CD4-positive, alpha-beta memory T cell (primary cell): Measurements from ENCODE around the gene ZNF281. TPM values are rescaled to one million over a fixed set of nuclear protein-coding genes. Genes with fewer than 3 reads are reported as not detected.

Source experiments
- CTCF ChIA-PET: fragments of 350-600 bp; sonication (Branson Sonifier 250); formaldehyde crosslinking; loops from one replicate; lab custom pipeline; 2021; ENCODE audit warnings: inconsistent platforms; ENCODE audit not compliant: partially characterized antibody; lab: Charles Lee
- POLR2A ChIA-PET: fragments of 350-600 bp; sonication (Branson Sonifier 250); formaldehyde crosslinking; loops from one replicate; lab custom pipeline; 2021; ENCODE audit not compliant: partially characterized antibody; lab: Charles Lee
- DNase-seq, 5 donors: peaks; one replicate each; pipeline versions ENCODE4 v3.0.0 to v3.0.0-alpha.2; 2020 to 2022; ENCODE audit warnings: mixed read lengths in 1 of 5
- H3K27ac ChIP-seq: one replicate; pipeline ENCODE4 v1.7.0; 2013; ENCODE audit warnings: low read depth, low read length
- H3K27me3 ChIP-seq: 2 replicates; pipeline ENCODE4 v1.7.0; 2013; ENCODE audit warnings: mild to moderate bottlenecking, low read length, moderate library complexity; ENCODE audit not compliant: insufficient read depth
- H3K36me3 ChIP-seq: 2 replicates; pipeline ENCODE4 v1.7.0; 2013; ENCODE audit warnings: mild to moderate bottlenecking, low read length, moderate library complexity; ENCODE audit not compliant: insufficient read depth
- H3K4me1 ChIP-seq: 2 replicates; pipeline ENCODE4 v1.7.0; 2013; ENCODE audit warnings: mild to moderate bottlenecking, low read length, moderate library complexity; ENCODE audit not compliant: insufficient read depth
- H3K4me3 ChIP-seq, 2 donors: one replicate each; pipeline ENCODE4 v1.7.0; 2013; ENCODE audit warnings: low read length in 2 of 2, mild to moderate bottlenecking in 1 of 2
- H3K9me3 ChIP-seq, 2 donors: one replicate each; pipeline ENCODE4 v1.7.0; 2013; ENCODE audit warnings: low read length in 2 of 2, control low read depth in 1 of 2; ENCODE audit not compliant: control insufficient read depth in 1 of 2
- H3K27ac Mint-ChIP-seq, 7 donors: one replicate each; pipeline ENCODE4 v1.8.0; 2020 to 2021; ENCODE audit warnings: mixed read lengths in 7 of 7, mild to moderate bottlenecking in 6 of 7, inconsistent platforms in 3 of 7, moderate library complexity in 3 of 7
- H3K27me3 Mint-ChIP-seq, 2 donors: one replicate each; pipeline ENCODE4 v1.8.0; 2020 to 2021; ENCODE audit warnings: mixed read lengths in 2 of 2
- H3K36me3 Mint-ChIP-seq, 2 donors: one replicate each; pipeline ENCODE4 v1.8.0; 2020 to 2021; ENCODE audit warnings: mixed read lengths in 2 of 2, inconsistent platforms in 1 of 2, mild to moderate bottlenecking in 1 of 2
- H3K4me1 Mint-ChIP-seq, 4 donors: one replicate each; pipeline ENCODE4 v1.8.0; 2020 to 2021; ENCODE audit warnings: mixed read lengths in 4 of 4, mild to moderate bottlenecking in 1 of 4
- H3K4me3 Mint-ChIP-seq, 8 donors: one replicate each; pipeline ENCODE4 v1.8.0; 2020 to 2021; ENCODE audit warnings: mixed read lengths in 8 of 8, mild to moderate bottlenecking in 7 of 8, moderate library complexity in 6 of 8, inconsistent platforms in 3 of 8
- H3K9me3 Mint-ChIP-seq, 8 donors: one replicate each; pipeline ENCODE4 v1.8.0; 2020 to 2021; ENCODE audit warnings: mixed read lengths in 8 of 8, mild to moderate bottlenecking in 5 of 8, inconsistent platforms in 3 of 8, moderate library complexity in 1 of 8
- intact Hi-C: fragments of 100-400 bp; cut with micrococcal nuclease; formaldehyde crosslinking; loops from one replicate; pipeline ENCODE4 v1.15.1; 2023
- polyA plus RNA-seq, 2 donors: library from polyadenylated mRNA; unstranded; fragments of 300-500 nt; fragmentation: Illumina TruSeq; gene quantifications; one replicate each; pipeline ENCODE4 v1.2.3, GENCODE V29; 2021
- total RNA-seq, 2 experiments: library from RNA; stranded (reverse); gene quantifications; one replicate each; pipeline ENCODE4 v1.2.3, GENCODE V29; 2021

Gene ZNF281
- total and polyA plus RNA-seq, 4 experiments from 2014 or later = 23.1 to 39.5 (median 25.0) TPM

DNA sequence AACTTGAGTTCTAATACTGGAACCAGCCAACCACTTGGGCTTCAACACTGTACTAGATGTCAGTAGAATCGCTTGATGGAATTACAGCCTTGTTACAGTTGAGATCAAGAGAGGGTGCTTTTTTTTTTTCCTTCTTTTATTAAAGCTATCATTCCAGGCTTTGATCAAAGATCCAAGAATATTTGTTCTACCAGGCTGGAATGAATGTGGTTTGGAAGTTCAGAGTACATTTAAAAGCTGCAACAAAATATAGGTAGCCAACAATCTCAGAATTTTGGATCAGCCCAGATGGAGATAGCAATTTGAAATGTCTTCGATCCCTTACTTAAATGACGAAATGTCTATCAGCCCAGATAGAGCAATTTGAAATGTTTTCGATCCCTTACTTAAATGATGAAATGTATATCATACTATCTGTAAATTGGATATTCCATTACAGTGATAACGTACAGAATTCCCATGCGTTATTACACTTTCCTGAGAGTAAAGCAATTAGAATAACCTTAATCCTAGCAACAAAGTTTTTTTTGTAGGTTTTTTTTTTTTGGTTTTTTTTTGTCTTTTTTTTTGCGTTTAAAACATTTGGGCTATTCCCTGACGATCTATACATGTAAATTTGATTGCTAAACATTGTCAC is 3.6 kb downstream of the ZNF281 start:
- no peaks in the 10 kb centered on the region for H3K36me3 ChIP-seq
- peak overlapping the region in 1 of 7 donors; percentile 93 for H3K27ac Mint-ChIP-seq
- H3K4me1 ChIP-seq = peaks cover 48% of the 10 kb centered on the region
- intact Hi-C loops = loop anchor here (5.0 kb wide), 1 partner anchor 269 kb away; no protein-coding TSS in a partner anchor
- H3K4me1 Mint-ChIP-seq = peaks cover 47 to 71% (median 62%) of the 10 kb centered on the region in 4 donors
- peaks cover 30 to 47% of the 10 kb centered on the region in 2 donors for H3K36me3 Mint-ChIP-seq
- H3K4me3 ChIP-seq = no peak overlapping the region
- ChIA-PET POLR2A (no interaction called here), CTCF (no interaction called here)
- H3K27ac ChIP-seq = no peak overlapping the region
- no peaks in the 10 kb centered on the region for H3K9me3 Mint-ChIP-seq
- H3K27me3 ChIP-seq = no peaks in the 10 kb centered on the region
- no peaks in the 10 kb centered on the region for H3K27me3 Mint-ChIP-seq
- DNase-seq = no peak
- peak overlapping the region in 4 of 8 donors; percentile 24 to 69 (median 38) for H3K4me3 Mint-ChIP-seq
- no peaks in the 10 kb centered on the region for H3K9me3 ChIP-seq

DNA sequence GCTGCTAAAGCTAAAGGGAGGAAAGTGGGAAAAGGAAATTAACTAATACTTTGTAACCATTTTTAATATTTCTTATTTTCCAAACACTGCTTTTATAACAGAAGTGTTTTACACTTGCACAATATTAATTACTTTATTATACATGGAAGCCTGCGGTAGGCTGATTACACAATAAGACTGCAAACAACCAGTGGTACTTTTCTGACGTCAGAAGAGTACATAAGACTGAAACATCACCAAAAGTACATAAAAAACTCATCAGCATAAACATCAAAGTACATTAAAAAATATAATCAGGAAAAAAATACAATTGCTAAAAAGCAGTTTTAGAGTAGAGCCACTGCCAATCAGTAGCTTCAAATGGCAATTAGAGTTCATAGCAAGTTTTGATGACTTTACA is 4.6 kb downstream of the ZNF281 start:
- H3K36me3 Mint-ChIP-seq = peaks cover 30 to 45% of the 10 kb centered on the region in 2 donors
- no peak overlapping the region for H3K27ac ChIP-seq
- ChIA-PET CTCF (no interaction called here), POLR2A (no interaction called here)
- H3K27me3 ChIP-seq = no peaks in the 10 kb centered on the region
- H3K4me3 ChIP-seq = no peak overlapping the region
- no peak overlapping the region for H3K27ac Mint-ChIP-seq
- intact Hi-C loops = loop anchor here (5.0 kb wide), 1 partner anchor 268 kb away; no protein-coding TSS in a partner anchor
- peaks cover 49% of the 10 kb centered on the region for H3K4me1 ChIP-seq
- no peaks in the 10 kb centered on the region for H3K9me3 Mint-ChIP-seq
- H3K27me3 Mint-ChIP-seq = no peaks in the 10 kb centered on the region
- peak overlapping the region in 4 of 8 donors; percentile 24 to 54 (median 44) for H3K4me3 Mint-ChIP-seq
- DNase-seq = no peak
- no peaks in the 10 kb centered on the region for H3K9me3 ChIP-seq
- H3K36me3 ChIP-seq = no peaks in the 10 kb centered on the region
- peaks cover 44 to 65% (median 59%) of the 10 kb centered on the region in 4 donors for H3K4me1 Mint-ChIP-seq

DNA sequence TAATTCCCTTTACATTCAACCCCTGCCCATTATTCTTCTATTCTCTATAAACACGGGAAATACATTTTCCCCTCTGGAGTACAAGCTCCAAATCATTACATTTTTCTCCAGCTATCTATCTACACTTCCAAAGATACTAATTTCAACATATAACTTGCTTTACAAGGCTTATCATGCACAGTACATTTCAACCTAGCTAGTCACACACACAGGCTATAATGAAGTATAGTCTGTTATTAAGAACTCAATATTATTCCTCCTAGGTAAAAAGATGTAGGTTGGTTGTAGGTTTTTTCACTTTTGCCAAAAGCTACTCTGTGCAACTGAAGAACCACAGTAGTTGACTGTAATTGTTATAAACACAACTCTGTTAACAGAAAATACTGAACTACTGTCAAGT is 8.1 kb downstream of the ZNF281 start:
- no peaks in the 10 kb centered on the region for H3K27me3 ChIP-seq
- peaks cover 30 to 41% (median 36%) of the 10 kb centered on the region in 4 donors for H3K4me1 Mint-ChIP-seq
- H3K4me3 Mint-ChIP-seq = no peak overlapping the region
- H3K9me3 ChIP-seq = no peaks in the 10 kb centered on the region
- ChIA-PET POLR2A (no interaction called here), CTCF (no interaction called here)
- DNase-seq = no peak
- H3K9me3 Mint-ChIP-seq = no peaks in the 10 kb centered on the region
- intact Hi-C loops = no loop called here
- no peaks in the 10 kb centered on the region for H3K36me3 ChIP-seq
- peaks cover 25% of the 10 kb centered on the region for H3K4me1 ChIP-seq
- H3K36me3 Mint-ChIP-seq = peaks cover 20 to 22% of the 10 kb centered on the region in 2 donors
- no peak overlapping the region for H3K27ac ChIP-seq
- no peak overlapping the region for H3K4me3 ChIP-seq
- no peaks in the 10 kb centered on the region for H3K27me3 Mint-ChIP-seq
- peak overlapping the region in 2 of 7 donors; percentile 39 to 48 for H3K27ac Mint-ChIP-seq

DNA sequence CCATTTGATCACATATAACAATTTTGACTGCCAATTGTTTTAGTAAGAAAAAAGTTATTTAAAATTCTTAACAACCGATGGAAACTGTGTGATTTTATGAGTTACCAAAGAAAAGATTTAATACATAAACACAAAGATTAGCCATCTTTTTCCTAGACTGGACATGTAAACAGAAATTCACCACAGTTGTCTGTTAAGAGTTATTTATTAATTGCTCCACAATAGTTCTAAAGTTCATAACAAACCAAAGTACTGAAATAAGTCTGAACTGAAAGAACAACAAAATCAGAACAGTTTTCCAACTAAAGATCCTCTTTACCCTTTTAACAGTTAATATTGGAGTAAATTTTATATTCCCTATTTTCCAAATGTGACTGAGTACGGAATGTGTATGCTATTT is 8.6 kb downstream of the ZNF281 start:
- POLR2A ChIA-PET = no interaction called here
- Histone ChIP-seq H3K27ac (no peak overlapping the region), H3K4me3 (no peak overlapping the region), H3K4me1 (peaks cover 21% of the 10 kb centered on the region), H3K36me3 (no peaks in the 10 kb centered on the region), H3K27me3 (no peaks in the 10 kb centered on the region), H3K9me3 (no peaks in the 10 kb centered on the region)
- no peak overlapping the region for H3K4me3 Mint-ChIP-seq
- DNase-seq = no peak
- intact Hi-C loops = no loop called here
- CTCF ChIA-PET = interaction anchor here (1.0 to 1.4 kb wide), 2 partner anchors 9 to 94 kb away, joined by 3 to 4 read pairs; no protein-coding TSS in a partner anchor
- H3K36me3 Mint-ChIP-seq = peaks cover 17 to 20% of the 10 kb centered on the region in 2 donors
- H3K4me1 Mint-ChIP-seq = peaks cover 27 to 37% (median 33%) of the 10 kb centered on the region in 4 donors
- H3K27me3 Mint-ChIP-seq = no peaks in the 10 kb centered on the region
- H3K9me3 Mint-ChIP-seq = no peaks in the 10 kb centered on the region
- H3K27ac Mint-ChIP-seq = peak overlapping the region in 1 of 7 donors; percentile 48

DNA sequence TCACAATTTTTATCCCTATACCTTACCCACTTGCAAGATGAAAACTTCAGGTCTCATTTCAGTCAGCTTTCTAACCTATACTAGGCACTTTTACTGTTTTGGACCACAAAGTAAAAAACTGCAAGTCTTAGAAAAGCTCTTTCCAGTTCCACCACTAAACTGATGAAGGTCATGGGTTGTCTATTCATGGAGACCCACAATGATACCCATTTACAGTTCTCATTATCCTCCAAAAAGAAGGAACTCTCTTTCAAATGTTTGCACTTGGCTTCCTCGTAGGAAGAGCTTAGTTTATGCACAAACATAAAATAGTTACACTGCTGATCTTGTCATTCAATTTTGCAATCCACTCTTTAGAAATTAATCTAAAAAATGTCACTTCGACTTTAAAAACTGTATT is 9.3 kb downstream of the ZNF281 start:
- H3K4me1 Mint-ChIP-seq = peaks cover 20 to 30% (median 26%) of the 10 kb centered on the region in 4 donors
- no peaks in the 10 kb centered on the region for H3K27me3 ChIP-seq
- ChIA-PET POLR2A (no interaction called here), CTCF (interaction anchor here (1.0 to 1.4 kb wide), 2 partner anchors 9 to 94 kb away, joined by 3 to 4 read pairs; no protein-coding TSS in a partner anchor)
- H3K4me1 ChIP-seq = peaks cover 14% of the 10 kb centered on the region
- H3K9me3 Mint-ChIP-seq = no peaks in the 10 kb centered on the region
- H3K27ac ChIP-seq = no peak overlapping the region
- H3K27ac Mint-ChIP-seq = no peak overlapping the region
- DNase-seq = no peak
- H3K4me3 Mint-ChIP-seq = no peak overlapping the region
- intact Hi-C loops = no loop called here
- H3K36me3 ChIP-seq = no peaks in the 10 kb centered on the region
- no peaks in the 10 kb centered on the region for H3K9me3 ChIP-seq
- no peak overlapping the region for H3K4me3 ChIP-seq
- H3K36me3 Mint-ChIP-seq = peaks cover 10 to 13% of the 10 kb centered on the region in 2 donors
- no peaks in the 10 kb centered on the region for H3K27me3 Mint-ChIP-seq

DNA sequence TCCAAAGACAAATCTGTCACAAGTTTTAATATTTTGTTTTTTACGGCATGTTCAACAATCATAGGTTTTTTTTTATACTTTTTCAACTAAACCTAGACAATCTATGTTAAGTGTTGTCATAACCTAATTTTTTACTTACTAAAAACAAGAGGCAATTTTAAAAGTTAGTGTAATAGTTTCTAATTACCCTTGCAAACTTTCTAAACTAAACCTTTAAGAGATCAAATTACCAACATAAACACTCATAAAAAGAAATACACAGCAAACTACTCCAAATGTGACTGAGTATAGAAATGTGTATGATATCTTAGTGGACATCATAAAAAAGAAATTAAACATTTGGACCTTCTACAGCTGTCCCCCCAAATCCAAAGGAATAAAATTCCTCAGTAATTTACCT is 10.0 kb downstream of the ZNF281 start:
- Mint-ChIP-seq H3K4me1 (peaks cover 17 to 23% (median 20%) of the 10 kb centered on the region in 4 donors), H3K27me3 (no peaks in the 10 kb centered on the region), H3K9me3 (no peaks in the 10 kb centered on the region), H3K27ac (no peak overlapping the region), H3K4me3 (no peak overlapping the region), H3K36me3 (peaks cover 7 to 13% of the 10 kb centered on the region in 2 donors)
- Histone ChIP-seq H3K4me3 (no peak overlapping the region), H3K4me1 (peaks cover 8% of the 10 kb centered on the region), H3K27ac (no peak overlapping the region), H3K27me3 (no peaks in the 10 kb centered on the region), H3K36me3 (no peaks in the 10 kb centered on the region), H3K9me3 (no peaks in the 10 kb centered on the region)
- POLR2A ChIA-PET = no interaction called here
- DNase-seq = no peak
- intact Hi-C loops = no loop called here
- CTCF ChIA-PET = interaction anchor here (1.4 kb wide), 1 partner anchor 93 kb away, joined by 4 read pairs; no protein-coding TSS in a partner anchor

DNA sequence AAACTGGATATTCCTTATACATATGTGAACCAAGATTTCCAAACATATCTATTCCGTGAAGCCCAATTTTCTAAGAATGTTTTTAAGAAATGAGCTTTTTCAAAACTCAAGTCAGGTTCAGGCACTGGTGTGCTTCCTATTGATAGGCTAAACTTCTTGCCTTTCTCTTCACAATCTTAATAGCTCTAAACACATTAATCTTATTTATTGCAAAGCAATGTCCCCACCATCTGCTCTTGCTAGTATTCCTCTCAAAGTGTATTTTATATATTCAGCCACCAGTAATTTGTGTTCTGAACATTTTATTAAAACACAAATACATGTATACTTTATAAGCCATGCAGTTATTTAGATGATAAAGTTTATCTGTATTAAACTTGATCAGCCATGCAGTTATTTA is 11.5 kb downstream of the ZNF281 start:
- no peak overlapping the region for H3K4me3 Mint-ChIP-seq
- intact Hi-C loops = no loop called here

More for the DNA sequence above, 11.5 kb downstream of the ZNF281 start:
- H3K27me3 Mint-ChIP-seq = no peaks in the 10 kb centered on the region
- ChIA-PET CTCF (no interaction called here), POLR2A (no interaction called here)
- Histone ChIP-seq H3K27me3 (no peaks in the 10 kb centered on the region), H3K4me3 (no peak overlapping the region), H3K27ac (no peak overlapping the region), H3K9me3 (no peaks in the 10 kb centered on the region), H3K36me3 (no peaks in the 10 kb centered on the region), H3K4me1 (peaks cover 8% of the 10 kb centered on the region)
- no peak overlapping the region for H3K27ac Mint-ChIP-seq
- H3K36me3 Mint-ChIP-seq = peaks cover 7 to 11% of the 10 kb centered on the region in 2 donors
- DNase-seq = no peak
- peaks cover 13 to 22% (median 17%) of the 10 kb centered on the region in 4 donors for H3K4me1 Mint-ChIP-seq
- no peaks in the 10 kb centered on the region for H3K9me3 Mint-ChIP-seq
